SH-SY5Y (cell line): ENCODE data around the gene OTUD7B.
A peak's percentile ranks its signal among the peaks of the same experiment; 100 is the strongest.

ENCODE experiments used
- GATA2 ChIP-seq: IDR thresholded peaks from 2 replicates; pipeline ENCODE4 v1.6.1; 2011; ENCODE audit warnings: mild to moderate bottlenecking, low read depth, low read length
- GATA3 ChIP-seq: IDR thresholded peaks from 2 replicates; pipeline ENCODE4 v1.6.1; 2011; ENCODE audit warnings: low read depth, mild to moderate bottlenecking, low read length, moderate library complexity

Gene OTUD7B

DNA sequence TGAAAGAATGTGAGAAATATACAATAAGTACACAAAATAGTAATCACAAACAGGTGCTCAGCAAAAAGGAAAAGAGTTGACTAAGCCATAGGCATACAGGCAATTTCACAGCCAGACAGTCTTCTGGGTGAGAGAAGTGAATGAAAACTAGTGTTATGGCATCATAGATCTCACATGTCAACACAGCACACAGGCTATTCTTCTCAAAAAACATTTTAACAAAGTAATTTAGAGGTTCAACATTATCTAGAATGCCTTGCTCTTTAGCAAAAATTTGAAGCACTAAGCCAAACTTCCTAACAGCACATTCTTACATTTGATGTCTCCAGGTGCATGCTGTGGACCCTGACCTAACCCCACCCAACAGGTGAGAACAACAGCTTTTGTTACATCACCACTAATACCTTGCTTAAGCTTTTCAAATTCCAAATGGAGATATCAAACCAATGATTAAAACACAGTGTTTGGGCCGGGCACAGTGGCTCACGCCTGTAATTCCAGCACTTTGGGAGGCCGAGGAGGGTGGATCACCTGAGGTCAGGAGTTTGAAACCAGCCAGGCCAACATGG, 30.5 kb downstream of the OTUD7B start:
- TF ChIP-seq GATA3, result no peak
- no peak for TF ChIP-seq GATA2

DNA sequence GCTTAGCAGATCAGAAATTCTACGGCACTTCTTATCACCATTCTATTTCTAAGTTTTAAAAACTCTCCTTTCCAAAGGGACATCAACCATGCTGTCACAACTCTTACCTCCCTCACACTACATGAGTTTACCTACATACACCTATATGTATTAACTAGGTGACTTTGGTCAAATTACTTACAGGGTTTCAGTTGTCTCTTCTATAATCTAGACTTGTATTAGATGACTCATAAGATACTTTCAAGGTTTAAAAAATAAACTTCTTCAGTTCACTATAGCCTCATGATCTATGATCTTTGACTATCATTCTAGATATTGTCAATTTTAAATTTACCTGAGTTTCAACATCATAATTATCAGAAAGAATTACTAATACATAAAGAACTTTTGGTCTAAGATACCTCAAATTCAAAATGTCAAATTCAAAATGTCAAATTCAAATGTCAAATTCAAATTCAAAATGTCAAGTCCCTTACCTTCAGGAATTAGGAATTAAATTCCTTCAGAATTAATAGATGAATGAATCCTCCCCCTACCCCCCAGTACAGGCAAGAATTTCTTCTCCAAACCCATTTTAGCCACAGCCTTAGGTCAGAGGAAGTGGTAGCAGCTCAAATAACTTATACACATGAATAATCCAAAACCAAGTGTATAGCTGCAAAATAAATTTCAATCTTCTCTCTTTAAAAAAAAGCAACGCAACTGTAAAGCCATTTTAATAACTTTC, 31.1 kb downstream of the OTUD7B start:
- TF ChIP-seq GATA3, result no peak
- no peak for TF ChIP-seq GATA2

DNA sequence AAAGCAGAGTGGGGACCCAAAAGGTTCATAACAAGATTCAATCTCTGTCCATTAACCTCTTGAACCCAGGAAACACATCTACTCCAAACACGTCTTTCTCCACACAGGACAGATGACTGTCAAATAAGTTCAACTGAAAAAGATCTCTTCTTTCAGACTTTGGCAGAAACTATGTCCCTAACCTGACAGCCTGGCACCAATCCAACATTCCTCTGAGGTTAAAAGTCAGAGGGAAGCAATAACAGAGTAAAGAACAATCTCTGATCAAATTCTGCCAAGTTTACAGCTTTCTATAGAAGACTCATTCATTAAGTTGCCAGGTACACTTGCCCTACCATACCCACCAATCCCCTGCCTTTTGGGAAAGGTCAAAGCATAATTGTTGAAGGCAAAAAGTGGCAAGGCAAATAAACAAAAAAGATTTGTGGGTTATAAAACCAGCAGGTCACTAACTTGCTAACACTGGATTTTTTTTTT, 31.9 kb downstream of the OTUD7B start:
- no peak for TF ChIP-seq GATA3
- no peak for TF ChIP-seq GATA2

DNA sequence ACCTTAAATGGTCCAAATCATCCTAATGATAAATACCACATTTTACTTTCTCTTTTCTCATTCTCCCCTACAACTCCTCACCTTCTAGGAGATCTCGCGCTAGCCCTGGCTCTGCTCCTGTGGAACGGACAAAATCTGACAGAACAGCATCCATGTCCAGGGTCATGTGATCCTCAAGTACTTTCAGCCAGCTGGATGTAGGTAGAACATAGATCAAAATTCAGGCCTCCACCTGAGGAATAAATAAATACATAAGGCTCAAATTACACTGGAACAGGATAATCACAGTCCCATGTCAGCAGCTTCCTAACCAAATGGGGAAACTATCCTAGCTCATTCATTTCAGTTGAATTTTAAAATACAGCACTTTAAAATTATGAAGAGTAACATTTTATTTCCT, 33.2 kb downstream of the OTUD7B start:
- no peak for TF ChIP-seq GATA3
- TF ChIP-seq GATA2, result no peak

DNA sequence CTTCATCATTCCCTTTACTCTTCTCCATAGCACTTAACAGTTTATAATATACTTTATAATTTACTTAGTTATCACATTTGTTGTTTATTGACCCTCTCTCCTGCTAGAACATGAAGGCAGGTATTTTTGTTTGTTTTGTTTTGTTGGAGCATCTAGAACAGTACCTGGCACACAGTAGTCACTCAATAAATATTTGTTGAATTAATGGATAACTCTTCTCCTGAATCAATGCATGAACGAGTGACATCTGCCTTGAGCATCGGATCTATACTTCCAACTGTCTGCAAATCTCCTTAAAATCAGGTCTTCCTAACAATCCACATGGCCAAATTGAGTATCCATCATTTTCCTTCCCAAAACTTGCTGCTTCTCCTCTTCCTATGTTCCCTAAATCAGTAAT, 38.0 kb downstream of the OTUD7B start:
- TF ChIP-seq GATA3 (no peak), GATA2 (no peak)

DNA sequence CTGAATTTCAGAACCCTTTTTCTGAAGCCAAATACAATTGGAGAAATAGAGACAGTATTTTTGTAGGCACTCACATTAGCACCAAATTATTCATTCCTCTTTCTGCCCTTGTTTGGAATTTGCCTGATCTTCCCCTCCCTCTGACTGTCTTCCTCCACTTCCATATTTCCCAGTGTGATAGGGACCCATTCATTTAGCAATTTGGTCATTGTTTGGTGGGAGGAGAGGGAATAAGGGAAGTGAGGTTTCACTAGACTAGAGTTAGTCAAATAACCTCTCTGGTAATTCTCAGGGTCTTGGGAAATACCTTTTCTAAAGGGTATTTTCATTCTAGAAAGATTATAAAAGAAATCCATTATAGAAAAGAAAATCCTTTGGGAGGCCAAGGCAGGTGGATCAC, 42.9 kb downstream of the OTUD7B start:
- no peak for TF ChIP-seq GATA2
- no peak for TF ChIP-seq GATA3

DNA sequence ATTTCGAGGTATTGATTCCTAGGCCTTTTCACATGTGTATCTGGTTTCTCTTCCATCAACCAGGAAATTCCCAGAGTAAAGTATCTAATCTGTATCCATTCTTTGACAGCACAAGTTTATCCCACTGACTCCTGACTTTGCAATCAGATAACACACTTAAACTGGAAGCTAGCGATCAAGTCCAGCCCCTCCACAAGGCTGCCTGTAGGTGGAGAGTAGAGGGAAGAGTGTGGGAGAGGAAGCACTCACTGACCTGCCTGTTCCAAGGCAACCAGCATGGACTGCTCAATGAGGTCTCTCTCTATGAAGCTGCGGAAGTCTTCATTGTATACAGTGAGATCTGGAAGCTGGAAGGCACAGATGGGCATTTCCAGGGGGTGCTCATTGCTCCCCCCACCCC, 43.5 kb downstream of the OTUD7B start:
- TF ChIP-seq GATA2, result 0 out of 2 replicates have a peak, but pooled peaks have one; percentile 10
- TF ChIP-seq GATA3, result no peak

DNA sequence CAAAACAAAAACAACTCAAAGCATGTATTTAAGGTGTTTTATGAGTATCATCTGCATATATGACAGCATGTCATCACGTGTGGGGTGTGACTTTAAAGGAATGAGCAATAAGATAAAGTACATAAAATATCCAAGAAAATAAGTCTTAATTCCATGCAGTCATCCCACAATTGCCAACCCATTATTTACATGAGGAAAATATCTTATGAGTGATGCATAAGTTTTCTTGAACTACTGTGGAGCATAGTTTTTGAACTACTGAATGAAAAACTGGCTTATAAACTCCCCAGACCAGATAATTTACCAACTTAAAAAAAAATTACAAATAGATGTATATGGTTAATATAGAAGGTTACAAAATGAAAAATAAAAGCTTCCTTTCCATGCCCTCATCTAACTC, 44.1 kb downstream of the OTUD7B start:
- TF ChIP-seq GATA2, result no peak
- TF ChIP-seq GATA3, result no peak

DNA sequence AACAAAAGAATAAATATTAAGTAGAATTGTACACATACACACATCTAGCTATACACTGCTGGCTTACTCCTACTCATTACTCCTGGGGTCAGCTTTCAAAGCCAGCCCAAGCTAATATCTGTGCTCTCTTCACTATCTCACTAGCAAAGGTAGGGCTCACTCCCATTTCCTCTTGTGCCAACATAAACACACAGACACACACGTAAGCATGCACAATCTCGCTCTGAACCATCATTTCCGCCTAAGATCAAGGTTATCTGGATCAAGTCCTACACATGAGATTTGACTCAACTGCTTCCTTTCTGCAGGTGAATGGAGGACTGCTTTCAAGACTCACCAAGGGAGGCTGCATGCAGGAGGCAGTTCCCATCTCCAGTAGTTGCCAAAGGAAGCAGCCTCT, 45.1 kb downstream of the OTUD7B start:
- TF ChIP-seq GATA3, result no peak
- no peak for TF ChIP-seq GATA2

DNA sequence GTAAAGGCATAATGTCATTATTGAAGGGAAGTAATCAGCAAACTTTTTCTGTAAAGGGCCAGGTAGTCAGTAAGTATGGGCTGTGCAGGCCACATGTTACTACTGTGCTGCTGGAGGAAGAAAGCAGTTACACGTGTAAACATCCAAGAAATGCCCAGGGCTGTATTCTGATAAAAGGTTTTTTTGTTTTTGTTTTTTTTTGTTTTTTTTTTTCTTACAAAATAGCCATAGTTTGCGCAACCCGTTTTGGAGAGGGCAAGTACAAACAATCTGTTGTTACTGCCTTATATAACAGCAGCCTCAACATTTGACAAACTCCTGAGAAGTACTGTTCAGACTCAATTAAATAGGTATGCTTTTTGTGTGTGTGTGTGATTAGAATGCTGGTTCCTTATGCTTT, 47.2 kb downstream of the OTUD7B start:
- no peak for TF ChIP-seq GATA3
- TF ChIP-seq GATA2, result no peak

DNA sequence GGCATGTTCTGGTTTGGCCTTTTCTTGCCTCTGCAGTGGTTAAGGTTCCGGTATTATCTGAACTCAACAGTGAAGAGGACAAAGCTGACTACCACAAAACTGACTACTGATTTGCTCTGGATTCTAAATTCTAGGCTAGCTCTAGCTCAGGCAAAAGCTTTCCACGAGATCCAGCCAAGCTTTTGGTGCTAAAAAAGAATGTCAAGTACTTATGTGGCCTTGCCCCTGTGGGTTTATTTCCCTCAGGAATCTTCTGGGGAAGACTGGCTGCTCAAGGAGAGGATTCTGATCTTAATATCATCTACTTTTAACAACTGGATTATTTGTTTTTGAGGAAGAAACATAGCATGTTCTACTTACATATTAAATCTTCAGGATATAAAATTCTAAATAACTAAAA, 47.8 kb downstream of the OTUD7B start:
- TF ChIP-seq GATA2 (no peak), GATA3 (no peak)

DNA sequence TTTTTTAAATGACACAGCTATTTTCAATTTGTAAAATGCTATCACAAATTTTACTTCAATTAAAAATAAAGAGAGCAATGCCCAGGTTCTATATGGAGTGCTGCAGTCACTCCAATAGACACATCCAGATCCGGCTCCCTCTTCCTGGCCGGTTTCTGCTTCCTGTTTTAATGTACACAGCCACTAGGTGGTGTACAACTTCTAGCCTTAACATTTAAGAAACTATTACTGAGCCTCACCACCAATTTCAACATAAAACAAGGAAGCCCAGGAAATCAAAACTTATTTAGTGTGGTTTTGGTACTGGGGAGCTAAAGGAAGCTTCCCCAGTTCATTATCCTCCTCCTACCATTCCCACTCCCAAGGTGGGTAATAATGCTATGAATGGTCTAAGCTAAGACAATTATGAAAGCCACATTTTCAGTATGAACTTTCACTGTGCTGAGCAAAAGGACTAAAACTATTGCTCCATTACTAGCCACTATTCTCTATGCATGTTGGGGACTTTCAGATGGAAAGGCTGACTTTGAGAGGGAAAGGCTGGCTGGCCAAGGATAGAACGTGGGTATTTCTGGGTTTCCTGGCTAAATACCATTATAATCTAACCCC, 48.4 kb downstream of the OTUD7B start:
- no peak for TF ChIP-seq GATA3
- TF ChIP-seq GATA2, result no peak

DNA sequence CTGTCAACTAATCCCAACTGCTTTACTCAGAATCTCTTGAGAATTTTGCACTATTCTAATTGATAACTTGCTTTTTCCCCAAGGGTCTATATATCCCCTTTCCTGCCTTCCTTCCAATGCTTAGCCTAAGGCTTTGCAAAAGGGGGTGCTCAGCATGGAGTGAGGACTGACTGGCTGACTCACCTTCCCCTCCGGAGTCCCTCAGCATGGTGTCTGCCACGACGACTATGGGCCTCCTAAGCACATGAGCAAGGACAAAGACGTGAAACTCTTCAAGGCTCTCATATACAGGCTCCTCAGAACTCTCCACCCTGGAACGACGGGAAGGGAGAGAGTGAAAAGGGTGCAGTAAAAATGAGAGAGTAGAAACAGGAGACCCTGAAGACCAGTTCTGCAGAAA, 60.6 kb downstream of the OTUD7B start:
- TF ChIP-seq GATA2 (no peak), GATA3 (no peak)

DNA sequence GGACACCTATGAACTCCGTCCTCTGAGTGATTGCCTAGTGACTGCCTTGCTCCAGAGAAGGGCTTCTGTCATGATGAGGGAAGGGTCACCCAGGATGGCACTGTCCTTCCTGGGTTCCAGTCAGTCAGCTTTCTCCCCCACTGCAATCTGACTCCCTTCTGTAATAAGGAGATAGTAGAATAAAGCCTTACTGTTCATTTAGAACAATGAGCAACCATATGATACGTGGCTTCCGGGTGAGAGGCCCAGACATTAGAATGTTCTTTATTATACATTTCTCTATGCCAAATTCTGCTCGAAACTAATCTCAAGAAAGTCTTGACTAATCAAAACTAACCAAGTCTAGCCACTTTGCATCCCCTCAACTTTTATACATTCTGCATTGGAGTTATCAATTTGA, 65.3 kb downstream of the OTUD7B start:
- TF ChIP-seq GATA3 (no peak), GATA2 (no peak)

DNA sequence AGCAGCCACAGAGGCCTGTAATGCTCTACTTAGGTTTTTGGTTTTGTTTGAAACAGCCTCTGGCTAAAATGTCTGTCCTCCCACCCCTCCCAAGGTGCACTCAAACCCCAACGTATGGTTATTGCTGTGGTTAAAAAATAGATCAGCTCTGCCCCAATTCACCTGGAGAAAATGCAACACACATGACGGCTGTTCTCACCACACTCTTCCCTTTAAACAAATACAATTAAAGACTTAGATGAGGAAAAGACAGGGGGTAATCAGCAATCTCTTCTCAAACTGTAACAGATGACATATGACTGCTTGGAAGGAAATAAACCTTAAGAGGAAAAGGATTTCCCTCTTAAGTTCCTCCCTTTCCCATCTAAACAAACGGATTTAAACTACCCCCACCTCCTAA, 67.6 kb downstream of the OTUD7B start:
- TF ChIP-seq GATA2 (no peak), GATA3 (no peak)
